B cell (primary cell): ENCODE data around the gene TNFSF8. TPM values are rescaled to one million over a fixed set of nuclear protein-coding genes. Genes with fewer than 3 reads are reported as not detected.

ENCODE experiments used
- ATAC-seq: fragments of 200-7000 bp; cut with Tn5 transposase; one replicate; pipeline ENCODE4 v1.10.0; 2021; ENCODE audit warnings: low read depth, mild to moderate bottlenecking, moderate number of reproducible peaks, moderate library complexity
- CTCF ChIA-PET: fragments of 350-600 bp; sonication (Branson Sonifier 250); formaldehyde crosslinking; loops from one replicate; lab custom pipeline; 2021; ENCODE audit warnings: antibody characterized with exemption, inconsistent platforms; lab: Charles Lee
- POLR2A ChIA-PET: fragments of 350-600 bp; sonication (Branson Sonifier 250); formaldehyde crosslinking; loops from one replicate; lab custom pipeline; 2021; ENCODE audit warnings: antibody characterized with exemption; lab: Charles Lee
- DNase-seq: peaks from one replicate; pipeline ENCODE4 v3.0.0; 2013
- H2AFZ ChIP-seq: 2 replicates; pipeline ENCODE4 v1.6.1; 2012; ENCODE audit warnings: mild to moderate bottlenecking, low read depth, low read length; ENCODE audit not compliant: insufficient read depth, poor library complexity, severe bottlenecking
- H3K27ac ChIP-seq, 2 donors: 1 replicate in 1 of 2; 2 replicates in 1 of 2; pipeline ENCODE4 v1.5.1; 2012 to 2013; ENCODE audit warnings: low read length in 2 of 2, mild to moderate bottlenecking in 2 of 2, moderate library complexity in 1 of 2
- H3K27me3 ChIP-seq, 4 experiments: fragments of 200-600 bp in 1 of 4; sonication (generic) in 1 of 4; replicated peaks in 1 of 4; 1 replicate in 2 of 4; 2 replicates in 2 of 4; pipeline versions ENCODE4 v1.6.1 to v1.7.0; 2013 to 2016; ENCODE audit warnings: low read length in 3 of 4, mild to moderate bottlenecking in 2 of 4, mixed read lengths in 1 of 4, moderate library complexity in 1 of 4; ENCODE audit not compliant: insufficient read depth in 4 of 4, control insufficient read depth in 3 of 4; ENCODE audit errors: control extremely low read depth in 1 of 4
- H3K36me3 ChIP-seq, 2 experiments: replicated peaks in 1 of 2; 1 replicate in 1 of 2; 2 replicates in 1 of 2; pipeline versions ENCODE4 v1.6.1 to v1.7.1; 2013; ENCODE audit warnings: low read length in 1 of 2; ENCODE audit not compliant: insufficient read depth in 2 of 2, control insufficient read depth in 1 of 2; ENCODE audit errors: control extremely low read depth in 1 of 2, extremely low read depth in 1 of 2
- H3K4me1 ChIP-seq, 2 donors: fragments of 200-600 bp in 1 of 2; sonication (generic) in 1 of 2; 1 replicate in 1 of 2; 2 replicates in 1 of 2; pipeline versions ENCODE4 v1.5.1 to v1.6.1; 2013 to 2017; ENCODE audit warnings: low read length in 2 of 2; ENCODE audit not compliant: control insufficient read depth in 2 of 2, insufficient read depth in 2 of 2
- H3K4me2 ChIP-seq: replicated peaks from 2 replicates; pipeline ENCODE3; 2012; ENCODE audit warnings: mild to moderate bottlenecking, low read depth, low read length; ENCODE audit not compliant: poor library complexity, severe bottlenecking
- H3K4me3 ChIP-seq, 5 experiments: fragments of 200-600 bp in 1 of 5; sonication (generic) in 1 of 5; 1 replicate in 3 of 5; 2 replicates in 2 of 5; pipeline versions ENCODE4 v1.5.1 to v1.7.0; 2011 to 2016; ENCODE audit warnings: low read length in 4 of 5, mild to moderate bottlenecking in 4 of 5, low read depth in 2 of 5, control low read depth in 1 of 5, moderate library complexity in 1 of 5; ENCODE audit not compliant: insufficient read depth in 1 of 5; ENCODE audit errors: control extremely low read depth in 1 of 5, extremely low read depth in 1 of 5
- H3K79me2 ChIP-seq: fragments of 200-600 bp; sonication (generic); one replicate; pipeline ENCODE4 v1.6.0; 2016; ENCODE audit warnings: low read length; ENCODE audit not compliant: control insufficient read depth, insufficient read depth
- H3K9ac ChIP-seq: fragments of 200-600 bp; sonication (generic); 2 replicates; pipeline ENCODE4 v1.6.1; 2017; ENCODE audit warnings: mild to moderate bottlenecking, low read length, moderate library complexity
- H3K9me3 ChIP-seq, 3 donors: one replicate each; pipeline versions ENCODE4 v1.6.1 to v1.7.1; 2013; ENCODE audit warnings: low read length in 2 of 3; ENCODE audit not compliant: control insufficient read depth in 2 of 3, insufficient read depth in 1 of 3; ENCODE audit errors: control extremely low read depth in 1 of 3
- H4K20me1 ChIP-seq: 2 replicates; pipeline ENCODE4 v1.6.0; 2012; ENCODE audit warnings: mild to moderate bottlenecking, low read length; ENCODE audit not compliant: insufficient read depth, control insufficient read depth, poor library complexity, severe bottlenecking
- H3K27ac Mint-ChIP-seq: one replicate; pipeline ENCODE4 v1.8.0; 2021; ENCODE audit warnings: mixed read lengths
- H3K27me3 Mint-ChIP-seq: one replicate; pipeline ENCODE4 v1.8.0; 2021; ENCODE audit warnings: mixed read lengths
- H3K4me1 Mint-ChIP-seq: one replicate; pipeline ENCODE4 v1.8.0; 2021; ENCODE audit warnings: mixed read lengths
- H3K4me3 Mint-ChIP-seq: one replicate; pipeline ENCODE4 v1.8.0; 2021; ENCODE audit warnings: mixed read lengths
- H3K9me3 Mint-ChIP-seq: one replicate; pipeline ENCODE4 v1.8.0; 2022; ENCODE audit warnings: mixed read lengths; ENCODE audit not compliant: insufficient read depth
- EZH2 ChIP-seq: IDR thresholded peaks from 2 replicates; pipeline ENCODE4 v1.6.1; 2012; ENCODE audit warnings: borderline replicate concordance, low read depth, mild to moderate bottlenecking, moderate library complexity, low read length; ENCODE audit not compliant: insufficient read depth, poor library complexity, severe bottlenecking
- WGBS: methylation state at CpG from one replicate; pipeline ENCODE4 v1.1.5; 2013; ENCODE audit warnings: missing lambda C conversion rate; ENCODE audit not compliant: insufficient coverage; 5-methylcytosine and 5-hydroxymethylcytosine counted together
- intact Hi-C: fragments of 100-400 bp; cut with micrococcal nuclease; formaldehyde crosslinking; loops from one replicate; pipeline ENCODE4 v1.10.0; 2022
- polyA plus RNA-seq: library from polyadenylated mRNA; depleted of rRNA; stranded (reverse); fragments of >200 nt; gene quantifications from 2 replicates; pipeline ENCODE4 v1.2.3, GENCODE V29; 2012
- total RNA-seq, 2 donors: library from RNA; stranded (reverse); fragments of 120-200 nt in 1 of 2; gene quantifications; 1 replicate in 1 of 2; 2 replicates in 1 of 2; pipeline versions ENCODE4 v1.2.3 to v1.2.4, GENCODE V29; 2013 to 2022
- TF ChIP-seq, protein P1 (sequence below): fragments of 200-600 bp; IDR thresholded peaks from one replicate; pipeline ENCODE4 v1.8.0; 2022; ENCODE audit warnings: antibody characterized with exemption, mild to moderate bottlenecking

TNFSF8 gene
- total and polyA plus RNA-seq, 2 donors (not counting 1 experiment from before 2014, with no cell fraction given), result 1.6 to 2.6 TPM

DNA sequence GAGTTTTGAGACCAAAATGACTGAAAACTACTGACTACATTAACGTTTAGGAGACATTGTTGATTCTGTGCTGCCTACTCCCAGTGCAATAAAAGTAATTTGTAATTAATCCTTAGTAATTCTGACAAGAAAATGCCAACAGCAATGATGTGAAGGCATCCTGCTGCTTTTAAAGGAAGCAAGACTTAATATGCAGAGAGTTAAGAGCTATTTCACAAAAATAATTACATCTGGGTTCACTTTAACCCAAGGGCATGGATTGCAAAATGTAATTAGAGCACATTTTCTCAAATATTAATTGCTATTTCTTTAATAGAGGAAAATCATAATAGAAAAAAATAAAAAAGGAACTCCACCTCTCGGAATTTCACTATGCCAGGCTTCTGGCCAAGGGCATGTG, 22.7 kb upstream of the TNFSF8 start:
- Mint-ChIP-seq H3K9me3 (no peaks in the 10 kb centered on the region), H3K27ac (no peak overlapping the region), H3K4me1 (peaks cover 14% of the 10 kb centered on the region), H3K4me3 (no peak overlapping the region), H3K27me3 (peaks cover 17% of the 10 kb centered on the region)
- DNase-seq (no peak), ATAC-seq (no peak)
- TF ChIP-seq, protein P1, sequence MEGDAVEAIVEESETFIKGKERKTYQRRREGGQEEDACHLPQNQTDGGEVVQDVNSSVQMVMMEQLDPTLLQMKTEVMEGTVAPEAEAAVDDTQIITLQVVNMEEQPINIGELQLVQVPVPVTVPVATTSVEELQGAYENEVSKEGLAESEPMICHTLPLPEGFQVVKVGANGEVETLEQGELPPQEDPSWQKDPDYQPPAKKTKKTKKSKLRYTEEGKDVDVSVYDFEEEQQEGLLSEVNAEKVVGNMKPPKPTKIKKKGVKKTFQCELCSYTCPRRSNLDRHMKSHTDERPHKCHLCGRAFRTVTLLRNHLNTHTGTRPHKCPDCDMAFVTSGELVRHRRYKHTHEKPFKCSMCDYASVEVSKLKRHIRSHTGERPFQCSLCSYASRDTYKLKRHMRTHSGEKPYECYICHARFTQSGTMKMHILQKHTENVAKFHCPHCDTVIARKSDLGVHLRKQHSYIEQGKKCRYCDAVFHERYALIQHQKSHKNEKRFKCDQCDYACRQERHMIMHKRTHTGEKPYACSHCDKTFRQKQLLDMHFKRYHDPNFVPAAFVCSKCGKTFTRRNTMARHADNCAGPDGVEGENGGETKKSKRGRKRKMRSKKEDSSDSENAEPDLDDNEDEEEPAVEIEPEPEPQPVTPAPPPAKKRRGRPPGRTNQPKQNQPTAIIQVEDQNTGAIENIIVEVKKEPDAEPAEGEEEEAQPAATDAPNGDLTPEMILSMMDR, result no peak
- TF ChIP-seq EZH2, result no peak
- no peaks in the 10 kb centered on the region for H3K36me3 ChIP-seq
- H3K27me3 ChIP-seq, result peaks cover 0 to 11% (median 0%) of the 10 kb centered on the region in 4 experiments
- no peak overlapping the region for H3K4me2 ChIP-seq
- peaks cover 5 to 8% of the 10 kb centered on the region in 2 donors for H3K4me1 ChIP-seq
- intact Hi-C loops, result no loop called here
- no peak overlapping the region for H3K27ac ChIP-seq
- WGBS, result 100% methylated on average over 1 of the region's 2 CpGs
- H3K9me3 ChIP-seq, result no peaks in the 10 kb centered on the region
- CTCF ChIA-PET, result interaction anchor here (0.6 kb wide), 1 partner anchor 708 kb away, joined by 3 read pairs; no protein-coding TSS in a partner anchor
- H2AFZ ChIP-seq, result no peak overlapping the region
- POLR2A ChIA-PET, result no interaction called here
- H3K4me3 ChIP-seq, result no peak overlapping the region
- H4K20me1 ChIP-seq, result no peaks in the 10 kb centered on the region
- no peaks in the 10 kb centered on the region for H3K79me2 ChIP-seq
- H3K9ac ChIP-seq, result no peak overlapping the region

DNA sequence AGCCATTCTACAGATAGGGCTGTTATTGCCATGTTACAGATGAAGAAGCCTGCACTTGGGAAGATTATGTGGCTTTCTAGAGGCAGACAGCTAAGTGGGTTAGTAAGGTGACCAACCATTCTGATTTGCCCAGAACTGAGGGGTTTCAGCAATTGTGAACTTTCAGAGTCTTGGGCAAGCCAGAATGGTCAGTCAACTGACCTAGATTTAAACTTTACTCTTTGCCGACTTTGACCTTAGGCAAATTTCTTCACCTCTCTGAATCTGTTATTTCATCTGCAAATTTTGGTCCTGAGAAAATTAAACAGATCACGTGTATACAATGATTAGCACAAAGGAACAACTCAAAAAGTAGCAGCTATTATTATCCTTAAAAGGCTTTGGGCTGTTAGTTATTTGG, 20.4 kb upstream of the TNFSF8 start:
- H3K9ac ChIP-seq, result no peak overlapping the region
- H3K4me3 Mint-ChIP-seq, result no peak overlapping the region
- H3K4me3 ChIP-seq, result no peak overlapping the region
- H3K36me3 ChIP-seq, result no peaks in the 10 kb centered on the region
- H3K9me3 ChIP-seq, result no peaks in the 10 kb centered on the region
- peaks cover 6 to 12% of the 10 kb centered on the region in 2 donors for H3K4me1 ChIP-seq
- no peak overlapping the region for H2AFZ ChIP-seq
- intact Hi-C loops, result no loop called here
- H3K27me3 Mint-ChIP-seq, result peaks cover 24% of the 10 kb centered on the region
- no peak for DNase-seq
- H3K4me2 ChIP-seq, result no peak overlapping the region
- no peaks in the 10 kb centered on the region for H4K20me1 ChIP-seq
- no peaks in the 10 kb centered on the region for H3K79me2 ChIP-seq
- peaks cover 19% of the 10 kb centered on the region for H3K4me1 Mint-ChIP-seq
- ChIA-PET POLR2A (no interaction called here), CTCF (no interaction called here)
- no peaks in the 10 kb centered on the region for H3K9me3 Mint-ChIP-seq
- TF ChIP-seq EZH2, result no peak
- TF ChIP-seq, protein P1, result no peak
- peaks cover 0 to 9% (median 0%) of the 10 kb centered on the region in 4 experiments for H3K27me3 ChIP-seq
- H3K27ac ChIP-seq, result no peak overlapping the region
- 100% methylated on average over 1 of the region's 2 CpGs for WGBS
- H3K27ac Mint-ChIP-seq, result no peak overlapping the region
- ATAC-seq, result no peak
